Mucosa of descending colon (tissue), 3 donors: ENCODE results near the gene UCMA. TPM values are rescaled to one million over a fixed set of nuclear protein-coding genes. Genes with fewer than 3 reads are reported as not detected.
"Not testable (repeated sequence)": the region's sequence is repeated elsewhere in the genome, so short reads cannot be mapped to it uniquely, and the experiment has no call there.

Experiments
- ATAC-seq: fragments of 200-7000 bp; cut with Tn5 transposase; one replicate; pipeline ENCODE4 v1.9.1; 2020; ENCODE audit warnings: mild to moderate bottlenecking, moderate library complexity
- DNase-seq, 3 donors: peaks; one replicate each; pipeline ENCODE4 v3.0.0-alpha.2; 2020
- H3K36me3 ChIP-seq: fragments of 200-600 bp; one replicate; pipeline ENCODE4 v1.8.0; 2021; ENCODE audit warnings: low read depth, mild to moderate bottlenecking
- H3K4me1 ChIP-seq: fragments of 200-600 bp; one replicate; pipeline ENCODE4 v1.8.0; 2021; ENCODE audit warnings: low read depth, mild to moderate bottlenecking
- H3K4me3 ChIP-seq: fragments of 200-600 bp; one replicate; pipeline ENCODE4 v1.8.0; 2021; ENCODE audit warnings: mild to moderate bottlenecking
- H3K9me3 ChIP-seq: fragments of 200-600 bp; one replicate; pipeline ENCODE4 v1.8.0; 2021; ENCODE audit warnings: mild to moderate bottlenecking
- intact Hi-C, 2 donors: fragments of 100-400 bp; cut with DNase I in 1 of 2; cut with micrococcal nuclease in 1 of 2; formaldehyde crosslinking; loops; one replicate each; pipeline versions ENCODE4 v1.11.0 to v1.11.1; 2022; cut with DNase I, micrococcal nuclease
- total RNA-seq, 3 donors: library from RNA; stranded (reverse); fragmentation: NEBNext Ultra II Directional in 2 of 3; extraction: Animal tissue kit (Norgen Biotek cat#: 25700) in 2 of 3; gene quantifications; one replicate each; pipeline versions ENCODE4 v1.2.1 to v1.2.4, GENCODE V29; 2021 to 2023
- TF ChIP-seq, protein P1 (sequence below): fragments of 200-600 bp; IDR thresholded peaks from one replicate; pipeline ENCODE4 v1.8.0; 2022; ENCODE audit warnings: antibody characterized with exemption, mild to moderate bottlenecking
- donor health status: DM: no; HTN: no; CAD: no; lungs with moderate emphysema.
- donor health status: DM: no; HTN: no; CAD: no.
- donor health status: DM: no; HTN: yes; CAD: no.

Gene UCMA
- total RNA-seq, 3 donors from 2014 or later = not detected

DNA sequence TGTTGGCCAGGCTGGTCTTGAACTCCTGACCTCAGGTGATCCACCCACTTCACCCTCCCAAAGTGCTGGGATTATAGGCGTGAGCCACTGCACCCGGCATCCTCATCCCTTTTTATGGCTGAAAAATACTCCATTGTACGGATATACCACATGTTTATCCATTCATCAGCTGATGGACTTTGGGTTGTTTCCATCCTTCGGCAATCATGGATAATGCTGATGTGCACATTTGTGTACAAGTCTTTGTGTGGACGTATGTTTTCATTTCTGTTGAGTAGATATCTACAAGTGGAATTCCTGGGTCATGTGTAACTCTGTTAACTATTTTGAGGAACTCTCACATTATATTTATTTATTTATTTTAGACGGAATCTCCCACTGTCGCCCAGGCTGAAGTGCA is 5.7 kb upstream of the UCMA start:
- TF ChIP-seq, protein P1, sequence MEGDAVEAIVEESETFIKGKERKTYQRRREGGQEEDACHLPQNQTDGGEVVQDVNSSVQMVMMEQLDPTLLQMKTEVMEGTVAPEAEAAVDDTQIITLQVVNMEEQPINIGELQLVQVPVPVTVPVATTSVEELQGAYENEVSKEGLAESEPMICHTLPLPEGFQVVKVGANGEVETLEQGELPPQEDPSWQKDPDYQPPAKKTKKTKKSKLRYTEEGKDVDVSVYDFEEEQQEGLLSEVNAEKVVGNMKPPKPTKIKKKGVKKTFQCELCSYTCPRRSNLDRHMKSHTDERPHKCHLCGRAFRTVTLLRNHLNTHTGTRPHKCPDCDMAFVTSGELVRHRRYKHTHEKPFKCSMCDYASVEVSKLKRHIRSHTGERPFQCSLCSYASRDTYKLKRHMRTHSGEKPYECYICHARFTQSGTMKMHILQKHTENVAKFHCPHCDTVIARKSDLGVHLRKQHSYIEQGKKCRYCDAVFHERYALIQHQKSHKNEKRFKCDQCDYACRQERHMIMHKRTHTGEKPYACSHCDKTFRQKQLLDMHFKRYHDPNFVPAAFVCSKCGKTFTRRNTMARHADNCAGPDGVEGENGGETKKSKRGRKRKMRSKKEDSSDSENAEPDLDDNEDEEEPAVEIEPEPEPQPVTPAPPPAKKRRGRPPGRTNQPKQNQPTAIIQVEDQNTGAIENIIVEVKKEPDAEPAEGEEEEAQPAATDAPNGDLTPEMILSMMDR = no peak
- no peaks in the 10 kb centered on the region for H3K9me3 ChIP-seq
- intact Hi-C loops = no loop called here
- H3K36me3 ChIP-seq = no peaks in the 10 kb centered on the region
- H3K4me1 ChIP-seq = no peaks in the 10 kb centered on the region
- no peak overlapping the region for H3K4me3 ChIP-seq
- ATAC-seq = no peak
- no peak for DNase-seq

DNA sequence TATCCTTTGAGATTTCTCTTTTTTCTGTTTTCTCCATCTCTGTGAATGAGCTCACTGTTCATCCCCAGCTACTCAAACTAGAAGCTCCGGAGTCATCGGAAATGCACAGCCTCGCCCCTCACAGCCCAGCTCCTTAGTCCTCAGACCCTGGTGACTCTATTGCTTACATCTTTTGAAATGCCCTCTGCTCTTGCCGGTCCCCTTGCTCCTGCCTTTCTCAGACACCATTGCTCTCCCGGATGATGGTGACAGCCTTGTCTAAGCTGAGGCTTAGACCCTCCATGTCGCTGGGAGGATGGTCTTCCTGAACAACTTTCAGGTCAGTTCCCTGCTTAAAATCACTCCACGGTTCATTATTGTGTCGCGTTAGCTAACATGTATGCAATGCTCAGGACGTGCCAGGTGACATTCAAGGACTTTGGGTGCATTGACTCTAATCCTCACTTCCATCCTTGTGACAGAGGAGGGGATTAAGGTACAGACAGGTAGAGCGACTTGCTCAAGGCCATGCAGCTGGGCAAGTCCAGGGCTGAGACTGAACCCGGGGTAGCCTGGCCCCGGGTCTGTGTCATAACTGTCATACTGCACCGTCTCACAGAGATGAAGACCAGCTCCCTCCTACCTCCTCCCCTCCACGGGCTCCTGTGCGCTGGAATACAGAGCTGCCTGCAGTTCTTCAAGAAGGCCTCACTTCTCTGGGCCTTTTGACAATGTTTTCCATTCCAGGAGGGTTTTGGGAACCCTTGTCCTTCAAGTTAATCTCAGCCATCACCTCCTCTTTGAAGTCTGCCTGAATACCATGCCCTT is 4.3 kb upstream of the UCMA start:
- Histone ChIP-seq H3K4me1 (no peaks in the 10 kb centered on the region), H3K9me3 (no peaks in the 10 kb centered on the region), H3K36me3 (no peaks in the 10 kb centered on the region), H3K4me3 (no peak overlapping the region)
- intact Hi-C loops = no loop called here
- ATAC-seq (no peak), DNase-seq (no peak)
- TF ChIP-seq, protein P1 = no peak

DNA sequence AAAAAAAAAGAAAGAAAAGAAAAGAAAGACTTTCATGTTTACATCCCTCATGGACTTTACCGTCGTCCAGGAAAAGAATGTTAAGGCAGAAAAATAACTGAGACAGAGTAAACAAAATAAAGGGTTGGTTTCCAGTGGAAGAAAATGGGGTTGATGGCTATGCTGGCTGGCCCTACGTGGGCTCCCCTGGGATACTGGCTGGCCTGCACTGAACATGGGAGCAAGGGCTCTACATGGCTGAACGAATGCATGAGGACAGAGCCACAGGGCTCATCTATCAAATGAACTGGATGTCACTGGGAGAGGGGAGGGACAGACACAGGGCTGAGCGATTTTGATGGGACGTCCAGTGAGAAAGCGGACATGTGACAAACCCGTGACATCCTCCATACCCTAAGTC is 2.5 kb upstream of the UCMA start:
- intact Hi-C loops = no loop called here
- ATAC-seq (no peak), DNase-seq (no peak)
- Histone ChIP-seq H3K4me3 (no peak overlapping the region), H3K36me3 (no peaks in the 10 kb centered on the region), H3K4me1 (no peaks in the 10 kb centered on the region), H3K9me3 (no peaks in the 10 kb centered on the region)
- TF ChIP-seq, protein P1 = no peak

DNA sequence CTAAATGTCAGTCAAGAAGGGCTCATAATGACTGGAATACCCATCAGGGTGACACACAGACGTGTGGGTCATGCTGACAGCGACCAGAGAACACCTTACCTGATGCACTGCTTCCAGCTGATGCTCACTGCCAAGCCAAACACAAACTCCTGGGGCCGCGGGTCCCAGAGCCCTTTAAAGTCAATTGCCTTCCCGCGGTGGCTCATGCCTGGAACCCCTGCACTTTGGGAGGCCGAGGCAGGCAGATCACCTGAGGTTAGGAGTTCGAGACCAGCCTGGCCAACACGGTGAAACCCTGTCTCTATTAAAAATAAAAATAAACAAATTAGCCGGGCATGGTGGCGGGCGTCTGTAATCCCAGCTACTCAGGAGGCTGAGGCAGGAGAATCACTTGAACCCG is 562 bp upstream of the UCMA start:
- ATAC-seq, H3K36me3 ChIP-seq, H3K4me3 ChIP-seq, DNase-seq, H3K9me3 ChIP-seq, H3K4me1 ChIP-seq, intact Hi-C loops: not testable (repeated sequence)

DNA sequence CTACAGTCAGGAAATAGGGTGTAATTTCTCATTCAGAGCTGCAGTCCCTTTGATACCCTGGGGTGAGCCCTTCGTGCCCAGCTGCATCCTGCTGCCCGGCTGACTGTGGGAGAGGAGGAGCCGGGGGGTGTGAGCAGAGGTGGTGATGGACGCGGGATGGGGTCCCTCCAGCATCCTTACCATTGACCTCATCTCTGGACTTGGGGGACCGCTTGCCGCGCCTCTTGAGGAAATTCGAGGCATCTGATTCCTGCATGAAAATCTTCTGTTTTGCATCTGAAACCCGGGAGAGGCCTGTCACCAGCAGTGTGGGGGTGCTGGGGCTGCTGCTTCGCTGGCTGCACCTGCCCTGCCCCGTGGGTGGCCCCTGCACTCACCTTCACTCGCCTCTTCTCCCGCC is 816 bp downstream of the UCMA start:
- ATAC-seq (no peak), DNase-seq (no peak)
- H3K4me3 ChIP-seq = no peak overlapping the region
- H3K9me3 ChIP-seq = no peaks in the 10 kb centered on the region
- no peaks in the 10 kb centered on the region for H3K36me3 ChIP-seq
- H3K4me1 ChIP-seq = no peaks in the 10 kb centered on the region
- intact Hi-C loops = no loop called here
- TF ChIP-seq, protein P1 = no peak

DNA sequence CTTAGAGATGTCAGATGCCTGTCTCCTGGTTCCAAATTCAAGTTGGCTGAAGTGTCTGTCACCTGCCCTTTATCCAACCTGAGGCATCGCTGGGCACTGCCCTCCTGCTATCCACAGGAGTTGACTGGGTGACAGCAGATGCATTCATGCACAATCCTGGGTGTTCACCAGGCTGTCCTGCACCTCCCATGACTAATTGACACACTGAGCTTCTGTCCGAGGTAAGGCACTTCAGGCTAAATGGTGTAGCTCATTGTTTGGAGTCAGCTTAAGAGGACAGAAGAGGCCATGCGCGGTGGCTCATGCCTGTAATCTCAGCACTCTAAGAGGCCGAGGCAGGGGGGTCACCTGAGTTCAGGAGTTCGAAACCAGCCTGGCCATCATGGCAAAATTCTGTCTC is 2.4 kb downstream of the UCMA start:
- Histone ChIP-seq H3K4me3 (no peak overlapping the region), H3K36me3 (no peaks in the 10 kb centered on the region), H3K9me3 (no peaks in the 10 kb centered on the region), H3K4me1 (no peaks in the 10 kb centered on the region)
- DNase-seq (no peak), ATAC-seq (no peak)
- TF ChIP-seq, protein P1 = no peak
- intact Hi-C loops = no loop called here
